Subcutaneous adipose tissue (tissue), 4 donors: ENCODE measurements around the gene NANOS1. TPM values are rescaled to one million over a fixed set of nuclear protein-coding genes. Genes with fewer than 3 reads are reported as not detected.

ENCODE experiments used
- total RNA-seq, 4 donors: library from RNA; depleted of rRNA; stranded (reverse); fragments of >200 nt; gene quantifications; one replicate each; pipeline ENCODE4 v1.1.0, GENCODE V29; 2016
- TF ChIP-seq, protein P1 (sequence below): fragments of 450-650 bp; IDR thresholded peaks from one replicate; pipeline ENCODE4 v1.5.1; 2016; ENCODE audit warnings: low read depth, mild to moderate bottlenecking, control low read depth, antibody characterized with exemption, moderate library complexity

NANOS1 gene
- total RNA-seq, 4 donors from 2014 or later: 7.0 to 78.6 (median 11.8) TPM

DNA sequence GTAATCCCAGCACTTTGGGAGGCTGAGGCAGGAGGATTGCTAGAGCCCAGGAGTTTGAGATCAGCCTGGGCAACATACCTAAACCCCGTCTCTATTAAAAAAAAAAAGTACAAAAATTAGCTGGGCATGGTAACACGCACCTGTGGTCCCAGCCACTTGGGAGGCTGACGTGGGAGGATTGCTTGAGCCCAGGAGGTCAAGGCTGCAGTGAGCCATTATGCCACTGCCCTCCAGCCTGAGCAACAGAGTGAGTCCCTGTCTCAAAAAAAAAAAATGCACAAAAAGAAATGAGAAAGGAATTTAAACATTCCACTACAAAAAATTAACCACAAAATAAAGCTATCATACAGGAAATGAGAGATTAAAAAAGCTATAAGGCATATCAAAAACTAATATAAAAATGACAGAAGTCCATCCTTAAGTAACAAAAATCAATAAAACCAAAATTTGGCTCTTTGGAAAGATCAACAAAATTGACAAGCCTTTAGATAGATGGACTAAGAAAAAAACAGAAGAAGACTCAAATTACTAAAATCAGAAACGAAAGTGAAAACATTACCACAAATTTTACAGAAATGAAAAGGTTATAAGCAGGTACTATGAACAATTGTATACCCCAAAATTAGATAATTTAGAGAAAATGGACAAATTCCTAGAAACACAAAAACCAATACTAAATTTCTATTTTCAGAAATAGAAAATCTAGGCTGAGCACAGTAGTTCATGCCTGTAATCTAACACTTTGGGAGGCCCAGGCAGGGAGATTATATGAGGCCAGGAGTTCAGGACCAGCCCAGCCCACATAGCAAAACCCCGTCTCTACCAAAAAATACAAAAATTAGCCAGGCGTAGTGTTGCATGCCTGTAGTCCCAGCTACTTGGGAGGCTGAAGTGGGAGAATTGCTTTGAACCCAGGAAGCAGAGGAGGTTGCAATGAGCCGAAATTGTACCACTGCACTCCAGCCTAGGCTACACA lies 42.4 kb upstream of the NANOS1 start:
- TF ChIP-seq, protein P1, sequence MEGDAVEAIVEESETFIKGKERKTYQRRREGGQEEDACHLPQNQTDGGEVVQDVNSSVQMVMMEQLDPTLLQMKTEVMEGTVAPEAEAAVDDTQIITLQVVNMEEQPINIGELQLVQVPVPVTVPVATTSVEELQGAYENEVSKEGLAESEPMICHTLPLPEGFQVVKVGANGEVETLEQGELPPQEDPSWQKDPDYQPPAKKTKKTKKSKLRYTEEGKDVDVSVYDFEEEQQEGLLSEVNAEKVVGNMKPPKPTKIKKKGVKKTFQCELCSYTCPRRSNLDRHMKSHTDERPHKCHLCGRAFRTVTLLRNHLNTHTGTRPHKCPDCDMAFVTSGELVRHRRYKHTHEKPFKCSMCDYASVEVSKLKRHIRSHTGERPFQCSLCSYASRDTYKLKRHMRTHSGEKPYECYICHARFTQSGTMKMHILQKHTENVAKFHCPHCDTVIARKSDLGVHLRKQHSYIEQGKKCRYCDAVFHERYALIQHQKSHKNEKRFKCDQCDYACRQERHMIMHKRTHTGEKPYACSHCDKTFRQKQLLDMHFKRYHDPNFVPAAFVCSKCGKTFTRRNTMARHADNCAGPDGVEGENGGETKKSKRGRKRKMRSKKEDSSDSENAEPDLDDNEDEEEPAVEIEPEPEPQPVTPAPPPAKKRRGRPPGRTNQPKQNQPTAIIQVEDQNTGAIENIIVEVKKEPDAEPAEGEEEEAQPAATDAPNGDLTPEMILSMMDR: no peak

DNA sequence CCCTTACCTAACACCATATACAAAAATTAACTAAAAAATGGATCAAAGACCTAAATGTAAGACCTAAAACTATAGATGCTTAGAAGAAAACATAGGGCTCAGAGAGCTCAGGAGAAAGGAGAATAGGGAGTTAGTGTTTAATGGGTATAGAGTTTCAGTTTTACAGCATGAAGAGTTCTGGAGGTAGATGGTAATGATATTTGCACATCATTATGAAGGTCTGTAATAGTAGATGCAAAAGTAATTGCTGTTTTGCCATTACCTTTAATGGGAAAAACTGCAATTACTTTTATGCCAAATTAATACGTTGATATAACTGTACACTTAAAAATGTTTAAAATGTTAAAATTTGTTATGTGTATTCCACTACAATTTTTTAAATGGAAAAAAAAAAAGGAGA lies 39.2 kb upstream of the NANOS1 start:
- TF ChIP-seq, protein P1: no peak

DNA sequence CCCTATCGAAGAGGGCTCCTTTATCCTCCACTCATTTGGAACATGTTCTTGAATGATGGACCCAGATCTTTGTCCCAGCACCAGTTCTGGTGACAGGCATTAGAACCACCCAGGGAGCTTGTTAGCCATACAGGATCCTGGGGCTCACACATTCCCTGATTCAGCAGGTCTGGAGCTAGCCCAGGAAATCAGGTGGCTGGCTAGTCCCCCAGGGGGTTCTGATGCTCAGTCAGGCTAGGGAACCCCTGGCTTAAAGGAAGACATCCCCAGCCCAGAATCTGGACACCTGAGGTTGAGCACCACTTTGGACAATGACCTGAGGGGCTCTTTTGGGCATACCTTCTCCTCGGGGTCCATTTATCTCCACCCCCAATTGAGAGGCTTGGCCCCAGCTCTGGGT lies 37.0 kb upstream of the NANOS1 start:
- TF ChIP-seq, protein P1: no peak

DNA sequence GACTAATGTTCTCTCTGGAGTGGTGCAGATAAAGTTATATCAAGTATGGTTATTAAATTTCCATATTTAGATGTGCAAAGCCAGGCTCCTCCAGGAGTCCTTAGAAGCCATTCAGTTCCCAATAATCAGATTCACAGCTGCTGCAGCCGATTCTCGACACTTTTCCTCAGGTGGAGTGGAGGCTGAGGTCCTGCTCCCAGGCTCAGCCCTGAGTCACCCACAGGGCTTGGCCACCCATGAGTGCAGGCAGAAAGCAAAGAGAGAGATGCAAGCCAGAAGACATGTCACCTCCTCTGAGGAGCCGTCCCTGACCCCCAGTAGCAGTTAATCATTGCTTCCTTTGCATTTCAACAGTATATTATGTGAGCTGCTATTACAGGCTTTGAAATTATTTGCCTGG lies 36.3 kb upstream of the NANOS1 start:
- TF ChIP-seq, protein P1: no peak

DNA sequence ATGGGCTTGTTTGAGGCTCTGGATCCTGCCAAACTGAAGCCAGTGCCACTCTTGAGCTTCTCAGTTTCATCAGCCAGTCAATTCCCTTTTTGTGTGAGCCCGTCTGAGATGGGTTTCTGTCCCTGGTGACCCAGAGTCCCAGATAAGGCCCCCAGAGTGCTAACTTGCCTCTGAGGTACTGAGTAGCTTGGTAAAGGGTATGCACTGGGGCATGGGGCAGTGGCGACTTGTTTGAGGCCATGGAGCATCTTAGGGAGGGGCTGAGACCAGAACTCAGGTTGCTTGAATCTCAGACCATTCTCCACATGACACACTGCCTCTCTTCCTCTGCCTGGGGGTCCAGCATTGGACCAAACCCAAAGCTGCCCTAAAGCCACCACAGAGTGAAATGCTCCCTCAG lies 35.2 kb upstream of the NANOS1 start:
- TF ChIP-seq, protein P1: no peak

DNA sequence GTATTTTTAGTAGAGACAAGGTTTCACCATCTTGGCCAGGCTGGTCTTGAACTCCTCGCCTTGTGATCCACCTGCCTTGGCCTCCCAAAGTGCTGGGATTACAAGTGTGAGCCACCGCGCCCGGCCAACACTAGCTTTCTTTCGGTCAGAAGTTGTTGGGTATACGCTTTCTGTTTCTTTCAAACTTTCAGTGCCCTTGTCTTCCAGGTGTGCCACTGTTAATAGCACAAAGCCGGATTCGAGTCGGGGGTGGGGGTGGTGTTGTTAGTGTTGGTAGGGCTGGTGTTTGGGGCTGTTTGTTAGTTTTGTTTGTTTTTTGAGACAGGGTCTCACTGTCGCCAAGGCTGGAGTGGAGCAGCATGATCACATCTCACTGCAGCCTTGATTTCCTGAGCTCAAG lies 33.8 kb upstream of the NANOS1 start:
- TF ChIP-seq, protein P1: no peak

DNA sequence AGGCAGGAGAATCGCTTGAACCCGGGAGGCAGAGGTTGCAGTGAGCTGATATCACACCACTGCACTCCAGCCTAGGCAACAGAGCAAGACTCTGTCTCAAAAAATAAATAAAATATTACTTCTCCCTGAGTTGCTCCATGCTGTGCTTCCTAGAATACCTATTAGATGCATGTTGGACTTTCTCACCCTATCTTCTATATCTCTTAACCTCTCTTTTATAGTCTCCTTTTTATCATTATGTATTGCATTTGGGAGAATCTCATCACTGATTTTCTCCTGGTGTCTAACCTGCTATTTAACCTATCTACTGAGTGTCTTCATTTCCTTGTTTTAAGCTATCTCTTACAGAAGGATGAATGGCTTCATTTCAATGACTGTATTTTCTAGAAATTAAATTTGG lies 32.1 kb upstream of the NANOS1 start:
- TF ChIP-seq, protein P1: no peak
